HEK293 (cell line): Measurements from ENCODE around the gene FERMT3.

Source experiments
- EGR2 ChIP-seq: fragments of 450-650 bp; formaldehyde crosslinking; IDR thresholded peaks from 2 replicates; pipeline ENCODE4 v1.5.1; 2016; ENCODE audit warnings: low read depth, missing biosample characterization, missing genetic modification characterization
- KLF1 ChIP-seq: fragments of 450-650 bp; formaldehyde crosslinking; IDR thresholded peaks from 2 replicates; pipeline ENCODE4 v1.5.1; 2016; ENCODE audit warnings: missing biosample characterization, missing genetic modification characterization
- KLF7 ChIP-seq: fragments of 450-650 bp; formaldehyde crosslinking; IDR thresholded peaks from 2 replicates; pipeline ENCODE4 v1.5.1; 2016; ENCODE audit warnings: missing biosample characterization, missing genetic modification characterization, borderline replicate concordance
- SETDB1 ChIP-seq: IDR thresholded peaks from one replicate; pipeline ENCODE4 v1.6.1; 2017; ENCODE audit warnings: mild to moderate bottlenecking, low read length, moderate library complexity, mixed read lengths; ENCODE audit not compliant: insufficient read length
- TCF7L2 ChIP-seq: IDR thresholded peaks from 2 replicates; pipeline ENCODE4 v1.6.1; 2011; ENCODE audit warnings: low read depth, mild to moderate bottlenecking, inconsistent platforms, low read length, moderate library complexity, borderline replicate concordance
- WT1 ChIP-seq: fragments of 450-650 bp; formaldehyde crosslinking; IDR thresholded peaks from 2 replicates; pipeline ENCODE4 v1.5.1; 2016; ENCODE audit warnings: missing biosample characterization, missing genetic modification characterization
- YY2 ChIP-seq: fragments of 450-650 bp; formaldehyde crosslinking; IDR thresholded peaks from 2 replicates; pipeline ENCODE4 v1.5.1; 2016; ENCODE audit warnings: missing biosample characterization, missing genetic modification characterization
- ZBTB21 ChIP-seq: fragments of 450-650 bp; formaldehyde crosslinking; IDR thresholded peaks from 2 replicates; pipeline ENCODE4 v1.5.1; 2017; ENCODE audit warnings: missing biosample characterization, missing genetic modification characterization
- ZBTB48 ChIP-seq: fragments of 450-650 bp; formaldehyde crosslinking; IDR thresholded peaks from 2 replicates; pipeline ENCODE4 v1.5.1; 2016; ENCODE audit warnings: missing biosample characterization, missing genetic modification characterization
- ZNF114 ChIP-seq: fragments of 450-650 bp; formaldehyde crosslinking; IDR thresholded peaks from 2 replicates; pipeline ENCODE4 v1.5.0; 2017; ENCODE audit warnings: missing biosample characterization, missing genetic modification characterization
- ZNF146 ChIP-seq: fragments of 450-650 bp; formaldehyde crosslinking; IDR thresholded peaks from 2 replicates; pipeline ENCODE4 v1.5.1; 2016; ENCODE audit warnings: missing biosample characterization, missing genetic modification characterization
- ZNF202 ChIP-seq: fragments of 450-650 bp; formaldehyde crosslinking; IDR thresholded peaks from 2 replicates; pipeline ENCODE4 v1.5.1; 2016; ENCODE audit warnings: missing biosample characterization, missing genetic modification characterization, borderline replicate concordance
- ZNF394 ChIP-seq: fragments of 450-650 bp; formaldehyde crosslinking; IDR thresholded peaks from 2 replicates; pipeline ENCODE4 v1.5.1; 2016; ENCODE audit warnings: missing biosample characterization, missing genetic modification characterization, mild to moderate bottlenecking, moderate library complexity, borderline replicate concordance
- ZNF514 ChIP-seq: fragments of 450-650 bp; formaldehyde crosslinking; IDR thresholded peaks from 2 replicates; pipeline ENCODE4 v1.5.1; 2016; ENCODE audit warnings: missing biosample characterization, missing genetic modification characterization
- ZNF654 ChIP-seq: fragments of 450-650 bp; formaldehyde crosslinking; IDR thresholded peaks from 2 replicates; pipeline ENCODE4 v1.5.1; 2016; ENCODE audit warnings: low read depth, missing biosample characterization, missing genetic modification characterization
- ZNF768 ChIP-seq: fragments of 450-650 bp; formaldehyde crosslinking; IDR thresholded peaks from 2 replicates; pipeline ENCODE4 v1.5.1; 2018; ENCODE audit warnings: missing biosample characterization, mild to moderate bottlenecking, missing genetic modification characterization
- ZNF791 ChIP-seq: fragments of 450-650 bp; formaldehyde crosslinking; IDR thresholded peaks from 2 replicates; pipeline ENCODE4 v1.5.1; 2016; ENCODE audit warnings: missing biosample characterization, missing genetic modification characterization
- ZXDB ChIP-seq: fragments of 450-650 bp; formaldehyde crosslinking; IDR thresholded peaks from 2 replicates; pipeline ENCODE4 v1.5.1; 2016; ENCODE audit warnings: missing biosample characterization, missing genetic modification characterization
- TF ChIP-seq, protein P1 (sequence below): fragments of 450-650 bp; formaldehyde crosslinking; IDR thresholded peaks from 2 replicates; pipeline ENCODE4 v1.5.1; 2016; ENCODE audit warnings: missing biosample characterization, missing genetic modification characterization
- TF ChIP-seq, protein P2 (sequence below): fragments of 450-650 bp; formaldehyde crosslinking; IDR thresholded peaks from 2 replicates; pipeline ENCODE4 v1.5.1; 2016; ENCODE audit warnings: missing biosample characterization, missing genetic modification characterization, low read depth
- TF ChIP-seq, protein P3 (sequence below): IDR thresholded peaks from 2 replicates; pipeline ENCODE4 v1.6.1; 2011; ENCODE audit warnings: mild to moderate bottlenecking, low read depth, low read length, borderline replicate concordance
- TF ChIP-seq, protein P4 (sequence below): fragments of 450-650 bp; formaldehyde crosslinking; IDR thresholded peaks from 2 replicates; pipeline ENCODE4 v1.5.1; 2016; ENCODE audit warnings: missing biosample characterization, missing genetic modification characterization
- TF ChIP-seq, protein P5 (sequence below): fragments of 450-650 bp; formaldehyde crosslinking; IDR thresholded peaks from 2 replicates; pipeline ENCODE4 v1.5.1; 2017; ENCODE audit warnings: missing biosample characterization, missing genetic modification characterization
- TF ChIP-seq, protein P6 (sequence below): fragments of 450-650 bp; IDR thresholded peaks from 2 replicates; pipeline ENCODE4 v1.5.1; 2018; ENCODE audit warnings: missing biosample characterization, missing genetic modification characterization
- TF ChIP-seq, protein P7 (sequence below): fragments of 450-650 bp; formaldehyde crosslinking; IDR thresholded peaks from 2 replicates; pipeline ENCODE4 v1.5.1; 2016; ENCODE audit warnings: missing biosample characterization, missing genetic modification characterization

FERMT3 gene

DNA sequence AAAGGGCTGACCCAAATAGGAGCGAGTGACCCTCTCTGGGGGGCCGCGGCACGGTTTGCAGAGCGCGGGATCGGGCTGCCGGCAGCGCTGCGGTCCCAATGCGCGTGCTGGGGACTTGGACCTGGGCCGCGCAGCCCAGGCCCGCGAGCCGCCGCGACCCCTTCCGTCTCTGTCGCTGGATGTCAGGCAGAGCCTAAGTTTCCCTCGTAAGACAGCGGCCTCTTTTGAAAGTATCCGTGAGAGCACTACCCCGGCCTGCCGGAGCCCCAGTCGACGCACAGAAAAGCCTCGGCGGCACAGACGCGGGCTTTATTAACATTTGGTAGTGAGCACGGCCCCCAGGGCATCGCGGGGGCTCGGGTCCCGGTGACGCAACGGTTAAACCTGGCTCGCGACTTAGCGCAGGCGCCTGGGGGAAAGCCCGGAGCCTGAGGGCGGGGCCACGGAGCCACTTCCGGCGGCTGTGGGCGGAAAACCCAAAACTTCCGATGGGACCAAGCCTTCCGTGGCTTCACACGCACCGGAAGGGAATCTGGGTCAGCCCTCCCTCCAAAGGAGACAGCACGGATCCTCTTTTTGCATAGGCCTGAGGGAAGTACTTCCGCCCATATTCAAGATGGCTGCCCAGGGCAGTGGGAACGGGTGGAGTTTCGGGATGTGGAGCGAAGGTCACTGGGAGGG, 63.2 kb downstream of the FERMT3 start (continued):
- TF ChIP-seq, protein P1, sequence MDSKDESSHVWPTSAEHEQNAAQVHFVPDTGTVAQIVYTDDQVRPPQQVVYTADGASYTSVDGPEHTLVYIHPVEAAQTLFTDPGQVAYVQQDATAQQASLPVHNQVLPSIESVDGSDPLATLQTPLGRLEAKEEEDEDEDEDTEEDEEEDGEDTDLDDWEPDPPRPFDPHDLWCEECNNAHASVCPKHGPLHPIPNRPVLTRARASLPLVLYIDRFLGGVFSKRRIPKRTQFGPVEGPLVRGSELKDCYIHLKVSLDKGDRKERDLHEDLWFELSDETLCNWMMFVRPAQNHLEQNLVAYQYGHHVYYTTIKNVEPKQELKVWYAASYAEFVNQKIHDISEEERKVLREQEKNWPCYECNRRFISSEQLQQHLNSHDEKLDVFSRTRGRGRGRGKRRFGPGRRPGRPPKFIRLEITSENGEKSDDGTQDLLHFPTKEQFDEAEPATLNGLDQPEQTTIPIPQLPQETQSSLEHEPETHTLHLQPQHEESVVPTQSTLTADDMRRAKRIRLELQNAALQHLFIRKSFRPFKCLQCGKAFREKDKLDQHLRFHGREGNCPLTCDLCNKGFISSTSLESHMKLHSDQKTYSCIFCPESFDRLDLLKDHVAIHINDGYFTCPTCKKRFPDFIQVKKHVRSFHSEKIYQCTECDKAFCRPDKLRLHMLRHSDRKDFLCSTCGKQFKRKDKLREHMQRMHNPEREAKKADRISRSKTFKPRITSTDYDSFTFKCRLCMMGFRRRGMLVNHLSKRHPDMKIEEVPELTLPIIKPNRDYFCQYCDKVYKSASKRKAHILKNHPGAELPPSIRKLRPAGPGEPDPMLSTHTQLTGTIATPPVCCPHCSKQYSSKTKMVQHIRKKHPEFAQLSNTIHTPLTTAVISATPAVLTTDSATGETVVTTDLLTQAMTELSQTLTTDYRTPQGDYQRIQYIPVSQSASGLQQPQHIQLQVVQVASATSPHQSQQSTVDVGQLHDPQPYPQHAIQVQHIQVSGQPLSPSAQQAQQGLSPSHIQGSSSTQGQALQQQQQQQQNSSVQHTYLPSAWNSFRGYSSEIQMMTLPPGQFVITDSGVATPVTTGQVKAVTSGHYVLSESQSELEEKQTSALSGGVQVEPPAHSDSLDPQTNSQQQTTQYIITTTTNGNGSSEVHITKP (tag by site-specific recombination) = no peak
- no peak for TF ChIP-seq ZNF791
- TF ChIP-seq TCF7L2 = no peak
- no peak for TF ChIP-seq ZNF146 (tag by site-specific recombination)
- TF ChIP-seq ZBTB48 = no peak
- no peak for TF ChIP-seq WT1 (tag by site-specific recombination)
- TF ChIP-seq, protein P2, sequence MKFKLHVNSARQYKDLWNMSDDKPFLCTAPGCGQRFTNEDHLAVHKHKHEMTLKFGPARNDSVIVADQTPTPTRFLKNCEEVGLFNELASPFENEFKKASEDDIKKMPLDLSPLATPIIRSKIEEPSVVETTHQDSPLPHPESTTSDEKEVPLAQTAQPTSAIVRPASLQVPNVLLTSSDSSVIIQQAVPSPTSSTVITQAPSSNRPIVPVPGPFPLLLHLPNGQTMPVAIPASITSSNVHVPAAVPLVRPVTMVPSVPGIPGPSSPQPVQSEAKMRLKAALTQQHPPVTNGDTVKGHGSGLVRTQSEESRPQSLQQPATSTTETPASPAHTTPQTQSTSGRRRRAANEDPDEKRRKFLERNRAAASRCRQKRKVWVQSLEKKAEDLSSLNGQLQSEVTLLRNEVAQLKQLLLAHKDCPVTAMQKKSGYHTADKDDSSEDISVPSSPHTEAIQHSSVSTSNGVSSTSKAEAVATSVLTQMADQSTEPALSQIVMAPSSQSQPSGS (tag by site-specific recombination) = peak; percentile 57; the same call in 1 of the 2 replicates
- TF ChIP-seq, protein P3, sequence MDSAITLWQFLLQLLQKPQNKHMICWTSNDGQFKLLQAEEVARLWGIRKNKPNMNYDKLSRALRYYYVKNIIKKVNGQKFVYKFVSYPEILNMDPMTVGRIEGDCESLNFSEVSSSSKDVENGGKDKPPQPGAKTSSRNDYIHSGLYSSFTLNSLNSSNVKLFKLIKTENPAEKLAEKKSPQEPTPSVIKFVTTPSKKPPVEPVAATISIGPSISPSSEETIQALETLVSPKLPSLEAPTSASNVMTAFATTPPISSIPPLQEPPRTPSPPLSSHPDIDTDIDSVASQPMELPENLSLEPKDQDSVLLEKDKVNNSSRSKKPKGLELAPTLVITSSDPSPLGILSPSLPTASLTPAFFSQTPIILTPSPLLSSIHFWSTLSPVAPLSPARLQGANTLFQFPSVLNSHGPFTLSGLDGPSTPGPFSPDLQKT = peak; percentile 73; the same call in 1 of the 2 replicates
- peak; percentile 75 for TF ChIP-seq YY2
- peak; percentile 55 for TF ChIP-seq KLF7 (tag by site-specific recombination)
- no peak for TF ChIP-seq SETDB1
- no peak for TF ChIP-seq ZNF768
- TF ChIP-seq ZNF114 (tag by site-specific recombination) = no peak
- no peak for TF ChIP-seq ZNF202
- no peak for TF ChIP-seq ZBTB21 (tag by site-specific recombination)
- TF ChIP-seq EGR2 = peak; percentile 60; the same call in 1 of the 2 replicates
- no peak for TF ChIP-seq ZNF654
- TF ChIP-seq, protein P4, sequence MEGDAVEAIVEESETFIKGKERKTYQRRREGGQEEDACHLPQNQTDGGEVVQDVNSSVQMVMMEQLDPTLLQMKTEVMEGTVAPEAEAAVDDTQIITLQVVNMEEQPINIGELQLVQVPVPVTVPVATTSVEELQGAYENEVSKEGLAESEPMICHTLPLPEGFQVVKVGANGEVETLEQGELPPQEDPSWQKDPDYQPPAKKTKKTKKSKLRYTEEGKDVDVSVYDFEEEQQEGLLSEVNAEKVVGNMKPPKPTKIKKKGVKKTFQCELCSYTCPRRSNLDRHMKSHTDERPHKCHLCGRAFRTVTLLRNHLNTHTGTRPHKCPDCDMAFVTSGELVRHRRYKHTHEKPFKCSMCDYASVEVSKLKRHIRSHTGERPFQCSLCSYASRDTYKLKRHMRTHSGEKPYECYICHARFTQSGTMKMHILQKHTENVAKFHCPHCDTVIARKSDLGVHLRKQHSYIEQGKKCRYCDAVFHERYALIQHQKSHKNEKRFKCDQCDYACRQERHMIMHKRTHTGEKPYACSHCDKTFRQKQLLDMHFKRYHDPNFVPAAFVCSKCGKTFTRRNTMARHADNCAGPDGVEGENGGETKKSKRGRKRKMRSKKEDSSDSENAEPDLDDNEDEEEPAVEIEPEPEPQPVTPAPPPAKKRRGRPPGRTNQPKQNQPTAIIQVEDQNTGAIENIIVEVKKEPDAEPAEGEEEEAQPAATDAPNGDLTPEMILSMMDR (tag by site-specific recombination) = 0 out of 2 replicates have a peak, but pooled peaks have one; percentile 25
- TF ChIP-seq, protein P5, sequence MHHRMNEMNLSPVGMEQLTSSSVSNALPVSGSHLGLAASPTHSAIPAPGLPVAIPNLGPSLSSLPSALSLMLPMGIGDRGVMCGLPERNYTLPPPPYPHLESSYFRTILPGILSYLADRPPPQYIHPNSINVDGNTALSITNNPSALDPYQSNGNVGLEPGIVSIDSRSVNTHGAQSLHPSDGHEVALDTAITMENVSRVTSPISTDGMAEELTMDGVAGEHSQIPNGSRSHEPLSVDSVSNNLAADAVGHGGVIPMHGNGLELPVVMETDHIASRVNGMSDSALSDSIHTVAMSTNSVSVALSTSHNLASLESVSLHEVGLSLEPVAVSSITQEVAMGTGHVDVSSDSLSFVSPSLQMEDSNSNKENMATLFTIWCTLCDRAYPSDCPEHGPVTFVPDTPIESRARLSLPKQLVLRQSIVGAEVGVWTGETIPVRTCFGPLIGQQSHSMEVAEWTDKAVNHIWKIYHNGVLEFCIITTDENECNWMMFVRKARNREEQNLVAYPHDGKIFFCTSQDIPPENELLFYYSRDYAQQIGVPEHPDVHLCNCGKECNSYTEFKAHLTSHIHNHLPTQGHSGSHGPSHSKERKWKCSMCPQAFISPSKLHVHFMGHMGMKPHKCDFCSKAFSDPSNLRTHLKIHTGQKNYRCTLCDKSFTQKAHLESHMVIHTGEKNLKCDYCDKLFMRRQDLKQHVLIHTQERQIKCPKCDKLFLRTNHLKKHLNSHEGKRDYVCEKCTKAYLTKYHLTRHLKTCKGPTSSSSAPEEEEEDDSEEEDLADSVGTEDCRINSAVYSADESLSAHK (tag by site-specific recombination) = no peak
- TF ChIP-seq KLF1 (tag by site-specific recombination) = no peak
- peak; percentile 96 for TF ChIP-seq ZXDB (tag by site-specific recombination)
- TF ChIP-seq, protein P6, sequence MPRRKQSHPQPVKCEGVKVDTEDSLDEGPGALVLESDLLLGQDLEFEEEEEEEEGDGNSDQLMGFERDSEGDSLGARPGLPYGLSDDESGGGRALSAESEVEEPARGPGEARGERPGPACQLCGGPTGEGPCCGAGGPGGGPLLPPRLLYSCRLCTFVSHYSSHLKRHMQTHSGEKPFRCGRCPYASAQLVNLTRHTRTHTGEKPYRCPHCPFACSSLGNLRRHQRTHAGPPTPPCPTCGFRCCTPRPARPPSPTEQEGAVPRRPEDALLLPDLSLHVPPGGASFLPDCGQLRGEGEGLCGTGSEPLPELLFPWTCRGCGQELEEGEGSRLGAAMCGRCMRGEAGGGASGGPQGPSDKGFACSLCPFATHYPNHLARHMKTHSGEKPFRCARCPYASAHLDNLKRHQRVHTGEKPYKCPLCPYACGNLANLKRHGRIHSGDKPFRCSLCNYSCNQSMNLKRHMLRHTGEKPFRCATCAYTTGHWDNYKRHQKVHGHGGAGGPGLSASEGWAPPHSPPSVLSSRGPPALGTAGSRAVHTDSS (tag by site-specific recombination) = no peak
- TF ChIP-seq ZNF394 (tag by site-specific recombination) = no peak; the same call in 1 of the 2 replicates
- TF ChIP-seq, protein P7, sequence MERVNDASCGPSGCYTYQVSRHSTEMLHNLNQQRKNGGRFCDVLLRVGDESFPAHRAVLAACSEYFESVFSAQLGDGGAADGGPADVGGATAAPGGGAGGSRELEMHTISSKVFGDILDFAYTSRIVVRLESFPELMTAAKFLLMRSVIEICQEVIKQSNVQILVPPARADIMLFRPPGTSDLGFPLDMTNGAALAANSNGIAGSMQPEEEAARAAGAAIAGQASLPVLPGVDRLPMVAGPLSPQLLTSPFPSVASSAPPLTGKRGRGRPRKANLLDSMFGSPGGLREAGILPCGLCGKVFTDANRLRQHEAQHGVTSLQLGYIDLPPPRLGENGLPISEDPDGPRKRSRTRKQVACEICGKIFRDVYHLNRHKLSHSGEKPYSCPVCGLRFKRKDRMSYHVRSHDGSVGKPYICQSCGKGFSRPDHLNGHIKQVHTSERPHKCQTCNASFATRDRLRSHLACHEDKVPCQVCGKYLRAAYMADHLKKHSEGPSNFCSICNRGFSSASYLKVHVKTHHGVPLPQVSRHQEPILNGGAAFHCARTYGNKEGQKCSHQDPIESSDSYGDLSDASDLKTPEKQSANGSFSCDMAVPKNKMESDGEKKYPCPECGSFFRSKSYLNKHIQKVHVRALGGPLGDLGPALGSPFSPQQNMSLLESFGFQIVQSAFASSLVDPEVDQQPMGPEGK = peak; percentile 94
- no peak for TF ChIP-seq ZNF514 (tag by site-specific recombination)
